GM19035 (cell line): ENCODE data around the gene NOVA1.

Experiments used
- ATAC-seq: cut with Tn5 transposase; IDR thresholded peaks from one replicate; pipeline ENCODE4 v1.9.1; 2021; ENCODE audit not compliant: unreplicated experiment

NOVA1 gene

GRCh38 chr14:26594148-26594547 is 3.7 kb downstream of the NOVA1 start:
- no peak for ATAC-seq

- ATAC-seq, result no peak
Observed at GRCh38 chr14:26593357-26593756, 4.5 kb downstream of the NOVA1 start.

- no peak for ATAC-seq
Observed at GRCh38 chr14:26589925-26590324, 7.9 kb downstream of the NOVA1 start.

- ATAC-seq, result no peak
Observed at GRCh38 chr14:26577711-26578110, 20.1 kb downstream of the NOVA1 start.

- ATAC-seq, result no peak
Observed at GRCh38 chr14:26554069-26554772, 43.6 kb downstream of the NOVA1 start.

GRCh38 chr14:26549571-26549970 is 48.3 kb downstream of the NOVA1 start:
- ATAC-seq, result no peak

- ATAC-seq, result no peak
Observed at GRCh38 chr14:26548406-26548805, 49.4 kb downstream of the NOVA1 start.

- ATAC-seq, result no peak
Observed at GRCh38 chr14:26538176-26538575, 59.7 kb downstream of the NOVA1 start.

GRCh38 chr14:26531894-26532293 is 65.9 kb downstream of the NOVA1 start:
- ATAC-seq, result no peak

- ATAC-seq, result no peak
Observed at GRCh38 chr14:26528415-26529182, 69.2 kb downstream of the NOVA1 start.

- no peak for ATAC-seq
Observed at GRCh38 chr14:26527095-26527494, 70.7 kb downstream of the NOVA1 start.

- ATAC-seq, result no peak
Observed at GRCh38 chr14:26526137-26526536, 71.7 kb downstream of the NOVA1 start.

GRCh38 chr14:26525085-26525484 is 72.7 kb downstream of the NOVA1 start:
- ATAC-seq, result no peak

- ATAC-seq, result no peak
Observed at GRCh38 chr14:26522967-26523366, 74.9 kb downstream of the NOVA1 start.

GRCh38 chr14:26517771-26518170 is 80.1 kb downstream of the NOVA1 start:
- no peak for ATAC-seq

- no peak for ATAC-seq
Observed at GRCh38 chr14:26500028-26500427, 97.8 kb downstream of the NOVA1 start.

- ATAC-seq, result no peak
Observed at GRCh38 chr14:26499546-26499945, 98.3 kb downstream of the NOVA1 start.

- ATAC-seq, result no peak
Observed at GRCh38 chr14:26486922-26487321, 110.9 kb downstream of the NOVA1 start.

- no peak for ATAC-seq
Observed at GRCh38 chr14:26484562-26484961, 113.3 kb downstream of the NOVA1 start.

- no peak for ATAC-seq
Observed at GRCh38 chr14:26478967-26479366, 118.9 kb downstream of the NOVA1 start.

GRCh38 chr14:26466862-26467261 is 131.0 kb downstream of the NOVA1 start:
- no peak for ATAC-seq

GRCh38 chr14:26463136-26463535 is 134.7 kb downstream of the NOVA1 start:
- no peak for ATAC-seq

GRCh38 chr14:26454105-26454504 is 143.7 kb downstream of the NOVA1 start:
- ATAC-seq, result no peak
